Testis (tissue), 2 donors: Measurements from ENCODE around the gene MAP6.

Experiments used
- CTCF ChIP-seq, 3 experiments: fragments of 450-650 bp in 2 of 3; fragments of 200-600 bp in 1 of 3; sonication (generic) in 1 of 3; IDR thresholded peaks; one replicate each; pipeline ENCODE4 v1.5.1; 2016 to 2019; ENCODE audit warnings: antibody characterized with exemption in 3 of 3, mild to moderate bottlenecking in 2 of 3, moderate library complexity in 1 of 3
- POLR2A ChIP-seq: fragments of 450-650 bp; IDR thresholded peaks from one replicate; pipeline ENCODE4 v1.6.1; 2017; ENCODE audit warnings: antibody characterized with exemption, mild to moderate bottlenecking, moderate library complexity

- TF ChIP-seq POLR2A = no peak
- TF ChIP-seq CTCF (IDR thresholded peaks at IDR 0.05) = no peak
Observed at GRCh38 chr11:75593286-75593915, 75.4 kb downstream of the MAP6 start.
